DND-41 (cell line): ENCODE measurements around the gene OR4D9.

Experiments used
- ATAC-seq: fragments of 200-7000 bp; cut with Tn5 transposase; 3 replicates; pipeline ENCODE4 v1.9.1; 2021; ENCODE audit warnings: low read depth; ENCODE audit not compliant: insufficient read depth
- DNase-seq: peaks from one replicate; pipeline ENCODE4 v3.0.0-alpha.2; 2020
- H2AFZ ChIP-seq: 2 replicates; pipeline ENCODE4 v1.6.0; 2012; ENCODE audit warnings: low read depth, low read length
- H3K27ac ChIP-seq: 2 replicates; pipeline ENCODE4 v1.5.1; 2012; ENCODE audit warnings: low read length, inconsistent platforms
- H3K27me3 ChIP-seq: fragments of 200-600 bp; sonication (generic); 2 replicates; pipeline ENCODE4 v1.6.0; 2012; ENCODE audit warnings: low read length, mild to moderate bottlenecking, inconsistent platforms; ENCODE audit not compliant: insufficient read depth, poor library complexity
- H3K36me3 ChIP-seq: 2 replicates; pipeline ENCODE4 v1.5.1; 2012; ENCODE audit warnings: low read length, inconsistent platforms; ENCODE audit not compliant: insufficient read depth
- H3K4me1 ChIP-seq: 2 replicates; pipeline ENCODE4 v1.5.1; 2012; ENCODE audit warnings: mild to moderate bottlenecking, low read length; ENCODE audit not compliant: insufficient read depth
- H3K4me2 ChIP-seq: 2 replicates; pipeline ENCODE4 v1.6.0; 2012; ENCODE audit warnings: mild to moderate bottlenecking, moderate library complexity, low read length, inconsistent platforms; ENCODE audit not compliant: insufficient read depth
- H3K4me3 ChIP-seq, 2 experiments: fragments of 200-600 bp in 1 of 2; shearing (Covaris generic) in 1 of 2; 2 replicates each; pipeline ENCODE4 v1.5.1; 2012 to 2016; ENCODE audit warnings: inconsistent platforms in 2 of 2, low read length in 2 of 2, mild to moderate bottlenecking in 2 of 2, low read depth in 1 of 2, moderate library complexity in 1 of 2
- H3K79me2 ChIP-seq: 2 replicates; pipeline ENCODE4 v1.6.0; 2012; ENCODE audit warnings: low read length, inconsistent platforms; ENCODE audit not compliant: insufficient read depth
- H3K9ac ChIP-seq: 2 replicates; pipeline ENCODE4 v1.6.0; 2012; ENCODE audit warnings: low read depth, mild to moderate bottlenecking, inconsistent platforms, low read length, moderate library complexity
- H3K9me3 ChIP-seq: 2 replicates; pipeline ENCODE4 v1.5.1; 2012; ENCODE audit warnings: low read length, moderate library complexity, mild to moderate bottlenecking, inconsistent platforms; ENCODE audit not compliant: insufficient read depth, severe bottlenecking
- H4K20me1 ChIP-seq: 2 replicates; pipeline ENCODE4 v1.6.0; 2012; ENCODE audit warnings: low read length; ENCODE audit not compliant: insufficient read depth
- EZH2 ChIP-seq: IDR thresholded peaks from 3 replicates; pipeline ENCODE4 v1.6.1; 2012; ENCODE audit warnings: borderline replicate concordance, low read depth, mild to moderate bottlenecking, moderate library complexity, low read length, inconsistent platforms; ENCODE audit not compliant: severe bottlenecking
- TF ChIP-seq, protein P1 (sequence below): IDR thresholded peaks from 2 replicates; pipeline ENCODE4 v1.5.1; 2012; ENCODE audit warnings: borderline replicate concordance, low read length, moderate library complexity, mild to moderate bottlenecking; ENCODE audit not compliant: poor library complexity, severe bottlenecking; ENCODE audit errors: extremely low read depth

Gene OR4D9

DNA sequence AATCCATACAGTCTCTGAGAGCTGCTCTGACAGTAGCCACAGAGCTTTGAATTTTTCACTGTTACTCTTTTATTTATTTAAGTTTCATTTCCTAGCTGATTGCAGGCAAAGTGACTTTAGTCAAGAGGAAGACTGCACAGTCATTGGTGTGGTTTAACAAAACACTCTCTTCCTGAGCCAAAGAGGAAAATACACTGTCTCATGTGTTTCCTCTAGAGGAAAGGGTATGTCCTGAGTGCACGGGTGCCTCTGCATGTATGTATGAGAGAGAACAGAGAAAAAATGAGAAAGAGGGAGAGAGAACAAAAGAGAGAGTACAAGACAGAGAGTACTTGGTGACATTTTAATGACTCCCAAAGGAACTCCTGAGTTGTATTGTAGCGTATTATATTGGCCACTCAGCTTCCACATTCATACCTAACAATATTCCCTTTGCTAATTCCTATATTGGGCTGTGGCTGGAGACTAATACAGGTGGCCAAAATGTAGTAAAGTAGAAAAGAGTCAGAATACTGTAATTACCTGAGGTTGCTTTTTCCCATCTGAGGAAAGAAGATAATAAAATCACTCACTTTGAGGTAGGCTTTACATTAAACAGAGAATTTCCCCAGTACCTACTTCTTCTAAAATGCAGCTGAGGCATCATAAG lies at the start of gene OR4D9:
Gene OR4D9 (plus strand): TSS at position 599 of the 649 bp plus-strand sequence. CDS start 3,374 bp downstream, outside the sequence.
- H3K9ac ChIP-seq, result no peak within 1 kb of the TSS
- H4K20me1 ChIP-seq, result no peaks in the 10 kb centered on the region
- ATAC-seq, result peak; percentile 98
- no peak within 1 kb of the TSS for H3K27ac ChIP-seq
- H3K36me3 ChIP-seq, result no peaks in the 10 kb centered on the region
- peak within 1 kb of the TSS; percentile 56; the same call in 1 of the 2 replicates for H2AFZ ChIP-seq
- no peaks in the 10 kb centered on the region for H3K27me3 ChIP-seq
- H3K9me3 ChIP-seq, result no peaks in the 10 kb centered on the region
- H3K4me2 ChIP-seq, result peak within 1 kb of the TSS; percentile 29
- peak; percentile 26 for DNase-seq
- TF ChIP-seq EZH2, result no peak
- TF ChIP-seq, protein P1, sequence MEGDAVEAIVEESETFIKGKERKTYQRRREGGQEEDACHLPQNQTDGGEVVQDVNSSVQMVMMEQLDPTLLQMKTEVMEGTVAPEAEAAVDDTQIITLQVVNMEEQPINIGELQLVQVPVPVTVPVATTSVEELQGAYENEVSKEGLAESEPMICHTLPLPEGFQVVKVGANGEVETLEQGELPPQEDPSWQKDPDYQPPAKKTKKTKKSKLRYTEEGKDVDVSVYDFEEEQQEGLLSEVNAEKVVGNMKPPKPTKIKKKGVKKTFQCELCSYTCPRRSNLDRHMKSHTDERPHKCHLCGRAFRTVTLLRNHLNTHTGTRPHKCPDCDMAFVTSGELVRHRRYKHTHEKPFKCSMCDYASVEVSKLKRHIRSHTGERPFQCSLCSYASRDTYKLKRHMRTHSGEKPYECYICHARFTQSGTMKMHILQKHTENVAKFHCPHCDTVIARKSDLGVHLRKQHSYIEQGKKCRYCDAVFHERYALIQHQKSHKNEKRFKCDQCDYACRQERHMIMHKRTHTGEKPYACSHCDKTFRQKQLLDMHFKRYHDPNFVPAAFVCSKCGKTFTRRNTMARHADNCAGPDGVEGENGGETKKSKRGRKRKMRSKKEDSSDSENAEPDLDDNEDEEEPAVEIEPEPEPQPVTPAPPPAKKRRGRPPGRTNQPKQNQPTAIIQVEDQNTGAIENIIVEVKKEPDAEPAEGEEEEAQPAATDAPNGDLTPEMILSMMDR, result no peak
- no peaks in the 10 kb centered on the region for H3K79me2 ChIP-seq
- peaks cover 22% of the 10 kb centered on the region for H3K4me1 ChIP-seq
- no peak within 1 kb of the TSS for H3K4me3 ChIP-seq

DNA sequence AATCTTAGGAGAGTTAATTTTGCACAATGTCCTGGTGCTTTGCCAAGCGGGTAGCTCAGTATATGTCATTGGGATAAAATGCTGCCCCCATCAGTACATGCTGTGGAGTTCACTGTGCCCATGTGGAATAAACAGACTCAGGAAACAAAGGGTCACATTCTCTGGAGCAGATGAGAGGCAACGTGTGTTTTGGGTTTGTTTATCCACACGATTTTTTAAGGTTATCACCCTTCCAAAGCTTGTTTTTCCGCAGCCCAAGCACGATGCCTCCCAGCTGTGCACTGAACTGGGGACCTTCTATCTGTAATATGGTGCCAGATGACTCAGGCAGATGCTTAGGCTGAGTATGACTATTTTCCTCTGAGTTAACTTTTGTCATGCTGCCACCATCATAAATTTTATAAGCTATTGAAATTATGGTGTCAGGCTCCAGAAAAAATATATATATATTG lies 48.1 kb upstream of the OR4D9 start:
- H3K4me2 ChIP-seq, result no peak overlapping the region
- no peak overlapping the region for H3K4me3 ChIP-seq
- no peaks in the 10 kb centered on the region for H3K27me3 ChIP-seq
- no peak overlapping the region for H3K27ac ChIP-seq
- ATAC-seq (no peak), DNase-seq (no peak)
- no peaks in the 10 kb centered on the region for H3K9me3 ChIP-seq
- no peak overlapping the region for H3K9ac ChIP-seq
- no peaks in the 10 kb centered on the region for H4K20me1 ChIP-seq
- H2AFZ ChIP-seq, result no peak overlapping the region
- no peaks in the 10 kb centered on the region for H3K4me1 ChIP-seq
- H3K36me3 ChIP-seq, result no peaks in the 10 kb centered on the region
- no peaks in the 10 kb centered on the region for H3K79me2 ChIP-seq
- TF ChIP-seq EZH2, result no peak
- TF ChIP-seq, protein P1, result no peak

DNA sequence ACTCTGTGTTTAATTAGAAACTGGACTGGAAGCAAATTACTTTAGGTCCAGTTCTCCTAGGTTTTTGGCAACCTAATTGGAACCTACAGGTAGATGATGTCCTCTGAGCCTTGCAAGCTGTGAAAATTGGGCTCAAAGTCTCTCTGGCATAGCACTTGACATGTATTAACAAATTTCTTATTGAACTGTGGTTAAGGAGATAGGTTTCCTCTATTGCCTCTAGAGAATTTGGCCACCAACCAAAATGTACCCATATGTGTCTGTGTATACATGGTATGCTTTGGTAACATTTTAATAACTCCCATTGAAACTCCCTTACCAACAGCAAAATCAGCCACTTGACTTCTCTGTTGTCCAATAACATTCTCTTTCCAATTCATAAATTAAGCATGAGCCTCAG lies 38.3 kb upstream of the OR4D9 start, which contains the start of gene OR4D10:
Gene OR4D10 (plus strand): TSS at position 301 of the 400 bp plus-strand sequence. CDS start 4,115 bp downstream, outside the sequence.
- H4K20me1 ChIP-seq, result no peaks in the 10 kb centered on the region
- TF ChIP-seq, protein P1, result no peak
- no peak for TF ChIP-seq EZH2
- no peaks in the 10 kb centered on the region for H3K27me3 ChIP-seq

More for the DNA sequence above, 38.3 kb upstream of the OR4D9 start, which contains the start of gene OR4D10:
- Histone ChIP-seq H3K9me3 (no peaks in the 10 kb centered on the region), H3K4me3 (no peak within 1 kb of the TSS), H2AFZ (no peak within 1 kb of the TSS), H3K27ac (no peak within 1 kb of the TSS), H3K4me2 (no peak within 1 kb of the TSS), H3K36me3 (no peaks in the 10 kb centered on the region), H3K79me2 (no peaks in the 10 kb centered on the region), H3K4me1 (no peaks in the 10 kb centered on the region), H3K9ac (no peak within 1 kb of the TSS)
- ATAC-seq, result no peak
- DNase-seq, result no peak
